ENCODE data around the gene ZNF217.
"Not testable (repeated sequence)": the region's sequence is repeated elsewhere in the genome, so short reads cannot be mapped to it uniquely, and the experiment has no call there.

ZNF217 gene

GRCh38 chr20:53555081-53555480 is 38.6 kb downstream of the ZNF217 start:
- no peak for DNase-seq (ENCODE audit: low read depth)
- no peak overlapping the region for H3K4me3 ChIP-seq (ENCODE audit: low read depth, low read length)
- no peak for TF ChIP-seq CTCF (IDR thresholded peaks at IDR 0.05; ENCODE audit: low read depth, low read length, missing control alignments)

DNA sequence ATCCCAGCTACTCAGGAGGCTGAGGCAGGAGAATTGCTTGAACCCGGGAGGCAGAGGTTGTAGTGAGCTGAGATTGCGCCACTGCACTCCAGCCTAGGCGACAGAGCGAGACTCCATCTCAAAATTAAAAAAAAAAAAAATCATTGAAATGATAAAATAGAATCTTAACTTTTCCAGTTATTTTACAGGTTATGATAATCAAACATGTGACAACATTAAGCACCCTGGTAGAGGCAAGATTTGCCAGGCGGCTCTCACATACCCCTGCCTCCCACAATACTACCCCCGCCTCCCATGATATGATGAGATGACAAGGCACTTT is 41.1 kb downstream of the ZNF217 start:
- DNase-seq (ENCODE audit: low read depth); H3K4me3 ChIP-seq (ENCODE audit: low read depth, low read length): not testable (repeated sequence)

DNA sequence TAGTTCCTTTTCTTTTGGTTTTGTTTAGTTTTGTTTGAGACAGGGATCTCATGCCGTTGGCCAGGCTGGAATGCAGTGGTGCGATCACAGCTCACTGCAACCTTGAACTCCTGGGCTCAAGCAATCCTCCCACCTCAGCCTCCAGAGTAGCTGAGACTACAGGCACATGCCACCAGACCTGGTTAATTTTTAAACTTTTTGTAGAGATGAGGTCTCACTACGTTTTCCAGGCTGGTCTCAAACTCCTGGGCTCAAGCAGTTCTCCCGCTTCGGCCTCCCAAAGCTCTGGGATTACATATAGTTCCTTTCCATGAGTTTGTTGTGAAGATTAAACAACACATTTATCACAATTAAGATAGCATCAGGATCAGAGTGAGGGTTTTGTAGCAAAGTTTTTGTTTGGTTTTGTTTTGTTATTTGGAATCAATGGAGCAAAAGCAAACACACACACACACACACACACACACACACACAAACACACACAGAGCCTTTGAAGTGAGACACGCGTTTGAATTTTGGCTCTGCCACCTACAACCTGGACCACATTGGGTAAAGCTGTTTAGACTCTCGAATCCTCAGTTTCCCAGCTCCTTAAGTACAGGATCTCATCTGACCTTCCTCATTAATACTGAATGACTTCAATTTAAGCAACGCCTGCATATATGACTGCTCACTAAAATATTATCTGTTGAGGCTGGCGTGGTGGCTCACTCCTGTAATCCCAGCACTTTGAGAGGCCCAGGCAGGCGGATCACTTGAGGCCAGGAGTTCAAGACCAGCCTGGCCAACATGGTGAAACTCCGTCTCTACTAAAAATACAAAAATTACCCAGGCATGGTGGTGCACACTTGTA is 41.7 kb downstream of the ZNF217 start:
- not testable (repeated sequence) for H3K4me3 ChIP-seq (ENCODE audit: low read depth, low read length); DNase-seq (ENCODE audit: low read depth)

DNA sequence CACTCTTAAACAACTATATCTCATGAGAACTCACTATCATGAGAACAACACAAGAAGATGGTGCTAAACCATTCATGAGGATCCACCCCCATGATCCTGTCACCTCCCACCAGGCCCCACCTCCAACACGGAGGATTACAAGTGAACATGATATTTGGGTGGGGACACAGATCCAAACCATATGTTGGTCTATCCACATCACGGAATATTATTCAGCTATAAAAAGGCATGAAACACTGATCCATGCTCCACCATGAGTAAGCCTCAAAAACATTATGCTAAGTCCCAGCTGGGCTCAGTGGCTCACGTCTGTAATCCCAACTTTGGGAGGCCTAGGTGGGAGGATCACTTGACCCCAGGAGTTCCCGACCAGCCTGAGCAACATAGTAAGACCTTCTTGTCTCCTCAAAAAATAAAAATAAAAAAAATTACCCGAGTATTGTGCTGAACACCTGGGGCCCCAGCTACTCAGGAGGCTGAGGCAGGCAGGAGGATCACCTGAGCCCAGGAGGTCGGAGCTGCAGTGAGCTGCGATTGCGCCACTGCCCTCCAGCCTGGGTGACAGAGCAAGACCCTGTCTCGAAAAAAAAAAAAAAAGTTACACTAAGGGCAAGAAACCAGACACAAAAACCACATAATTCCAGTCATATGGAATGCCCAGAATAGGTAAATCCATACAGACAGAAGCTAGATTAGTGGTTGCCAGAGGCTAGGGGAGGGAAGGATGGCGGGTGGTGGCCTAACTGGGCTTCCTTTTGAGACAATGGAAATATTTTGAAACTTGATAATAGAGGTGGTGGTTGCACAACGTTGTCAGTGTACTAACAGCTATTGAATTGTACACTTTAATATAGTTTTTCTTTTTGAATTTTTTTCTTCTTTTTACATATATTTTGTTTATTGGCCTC is 43.1 kb downstream of the ZNF217 start:
- TF ChIP-seq CTCF (IDR thresholded peaks at IDR 0.05; ENCODE audit: low read depth, low read length, missing control alignments) = no peak
- no peak for DNase-seq (ENCODE audit: low read depth)
- no peak overlapping the region for H3K4me3 ChIP-seq (ENCODE audit: low read depth, low read length)

DNA sequence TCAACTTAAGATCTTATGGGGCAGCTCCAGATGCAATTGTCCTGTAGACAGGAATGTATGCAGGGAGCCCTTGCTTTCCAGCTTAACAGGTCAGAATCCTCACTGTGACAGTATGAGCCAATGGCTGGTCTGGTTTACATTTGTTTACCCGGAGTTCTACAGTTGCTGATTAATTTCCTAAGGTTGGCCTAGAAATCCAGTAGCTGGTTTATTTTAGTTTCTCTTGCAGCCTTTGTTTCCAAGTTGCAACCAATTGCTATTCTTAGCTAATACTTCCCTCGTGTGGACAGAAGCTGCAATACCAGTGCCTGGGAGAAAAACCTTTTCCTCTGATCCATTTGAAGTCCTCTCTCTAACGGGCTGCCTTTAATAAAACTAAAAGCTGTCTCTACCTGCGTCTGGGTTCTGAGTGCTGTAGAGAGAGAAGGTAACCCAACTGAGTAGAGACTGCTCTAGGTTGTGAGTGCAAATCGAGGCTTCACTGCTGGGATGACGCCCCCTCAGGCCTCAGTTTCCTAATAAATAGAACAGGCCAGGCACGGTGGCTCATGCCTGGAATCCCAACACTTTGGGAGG is 45.9 kb downstream of the ZNF217 start:
- TF ChIP-seq CTCF (IDR thresholded peaks at IDR 0.05; ENCODE audit: low read depth, low read length, missing control alignments) = peak; percentile 70
- no peak overlapping the region for H3K4me3 ChIP-seq (ENCODE audit: low read depth, low read length)
- DNase-seq (ENCODE audit: low read depth) = peak; percentile 13

DNA sequence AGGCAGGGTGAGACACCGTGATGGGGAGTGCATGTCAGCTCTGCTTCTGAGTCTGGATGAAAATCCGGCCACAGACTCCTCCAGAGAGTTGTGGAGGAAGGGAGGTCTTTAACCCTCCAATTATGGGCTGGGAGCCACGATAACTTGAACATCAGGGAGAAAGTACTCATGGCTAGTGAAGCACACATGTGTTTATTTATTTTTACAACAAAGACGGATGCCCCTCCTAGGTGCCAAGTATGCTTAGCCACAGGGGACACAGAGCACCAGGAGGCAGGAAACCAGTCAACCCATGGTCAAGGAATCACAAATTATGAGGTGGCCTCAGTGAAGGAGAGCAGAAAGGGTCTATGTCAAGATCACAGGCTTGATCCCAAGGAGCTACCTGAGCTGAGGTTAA is 54.1 kb downstream of the ZNF217 start:
- TF ChIP-seq CTCF (IDR thresholded peaks at IDR 0.05; ENCODE audit: low read depth, low read length, missing control alignments) = no peak
- H3K4me3 ChIP-seq (ENCODE audit: low read depth, low read length) = no peak overlapping the region
- DNase-seq (ENCODE audit: low read depth) = no peak

- DNase-seq (ENCODE audit: low read depth); H3K4me3 ChIP-seq (ENCODE audit: low read depth, low read length): not testable (repeated sequence)
These were observed 57.3 kb downstream of the ZNF217 start for GRCh38 chr20:53536382-53536781.

- no peak overlapping the region for H3K4me3 ChIP-seq (ENCODE audit: low read depth, low read length)
- DNase-seq (ENCODE audit: low read depth) = no peak
- TF ChIP-seq CTCF (IDR thresholded peaks at IDR 0.05; ENCODE audit: low read depth, low read length, missing control alignments) = no peak
These were observed 57.8 kb downstream of the ZNF217 start for GRCh38 chr20:53535878-53536277.
